NB4 (cell line): ENCODE results near the gene TIPARP.

ENCODE experiments used
- DNase-seq: peaks from one replicate; pipeline ENCODE4 v3.0.0; 2010; ENCODE audit warnings: low read depth
- H3K4me3 ChIP-seq: one replicate; pipeline ENCODE4 v1.5.1; 2011; ENCODE audit warnings: mild to moderate bottlenecking, low read depth, low read length, moderate library complexity
- MAX ChIP-seq: IDR thresholded peaks from 2 replicates; pipeline ENCODE4 v1.6.1; 2011; ENCODE audit warnings: low read depth, low read length
- MYC ChIP-seq: IDR thresholded peaks from 2 replicates; pipeline ENCODE4 v1.6.1; 2011; ENCODE audit warnings: low read depth, low read length
- POLR2A ChIP-seq: IDR thresholded peaks from 2 replicates; pipeline ENCODE4 v1.6.1; 2011; ENCODE audit warnings: mild to moderate bottlenecking; ENCODE audit not compliant: insufficient read length; ENCODE audit errors: extremely low read depth
- TF ChIP-seq, protein P1 (sequence below): IDR thresholded peaks from one replicate; pipeline ENCODE4 v1.5.1; 2012; ENCODE audit warnings: low read depth, low read length

The TIPARP gene

DNA sequence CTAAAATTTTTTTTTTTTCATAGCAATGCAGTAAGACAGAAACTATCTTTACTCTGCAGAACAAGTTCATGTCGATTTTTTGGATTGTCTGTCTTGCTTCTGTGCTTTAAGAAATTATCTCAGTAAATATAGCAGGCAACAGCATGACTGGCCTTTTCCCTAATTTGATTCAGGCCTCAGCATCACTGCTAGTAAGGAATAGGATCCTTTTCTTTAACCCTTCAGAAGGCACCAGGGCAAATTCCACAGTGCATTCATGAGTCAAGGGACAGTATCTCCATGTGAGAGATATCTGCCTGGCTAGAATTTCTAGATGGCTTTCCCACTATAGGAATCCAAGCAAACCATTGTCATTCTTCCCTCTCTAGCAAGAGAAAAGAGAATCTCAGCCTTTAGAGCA, 71.4 kb downstream of the TIPARP start:
- no peak for DNase-seq
- H3K4me3 ChIP-seq = no peak overlapping the region
- TF ChIP-seq, protein P1, sequence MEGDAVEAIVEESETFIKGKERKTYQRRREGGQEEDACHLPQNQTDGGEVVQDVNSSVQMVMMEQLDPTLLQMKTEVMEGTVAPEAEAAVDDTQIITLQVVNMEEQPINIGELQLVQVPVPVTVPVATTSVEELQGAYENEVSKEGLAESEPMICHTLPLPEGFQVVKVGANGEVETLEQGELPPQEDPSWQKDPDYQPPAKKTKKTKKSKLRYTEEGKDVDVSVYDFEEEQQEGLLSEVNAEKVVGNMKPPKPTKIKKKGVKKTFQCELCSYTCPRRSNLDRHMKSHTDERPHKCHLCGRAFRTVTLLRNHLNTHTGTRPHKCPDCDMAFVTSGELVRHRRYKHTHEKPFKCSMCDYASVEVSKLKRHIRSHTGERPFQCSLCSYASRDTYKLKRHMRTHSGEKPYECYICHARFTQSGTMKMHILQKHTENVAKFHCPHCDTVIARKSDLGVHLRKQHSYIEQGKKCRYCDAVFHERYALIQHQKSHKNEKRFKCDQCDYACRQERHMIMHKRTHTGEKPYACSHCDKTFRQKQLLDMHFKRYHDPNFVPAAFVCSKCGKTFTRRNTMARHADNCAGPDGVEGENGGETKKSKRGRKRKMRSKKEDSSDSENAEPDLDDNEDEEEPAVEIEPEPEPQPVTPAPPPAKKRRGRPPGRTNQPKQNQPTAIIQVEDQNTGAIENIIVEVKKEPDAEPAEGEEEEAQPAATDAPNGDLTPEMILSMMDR = no peak
- no peak for TF ChIP-seq MAX
- TF ChIP-seq MYC = no peak
- TF ChIP-seq POLR2A = no peak

DNA sequence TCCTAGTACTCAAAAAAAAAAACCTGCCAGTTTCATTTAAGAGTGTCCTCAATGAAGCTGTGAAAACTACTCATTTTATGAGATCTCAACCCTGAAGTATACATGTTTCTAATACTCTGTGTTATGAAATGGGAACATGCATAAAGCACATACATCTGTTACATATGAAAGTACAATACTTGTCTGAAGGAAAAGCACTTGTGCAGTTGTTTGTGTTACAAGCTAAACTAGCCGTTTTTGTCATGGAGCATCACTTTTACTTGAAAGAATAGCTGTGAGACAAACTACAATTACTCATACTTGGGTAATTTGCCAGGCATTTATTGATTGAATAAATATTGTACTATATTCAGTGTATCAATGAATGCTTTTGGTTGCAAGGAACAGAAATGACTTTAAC, 72.7 kb downstream of the TIPARP start:
- H3K4me3 ChIP-seq = no peak overlapping the region
- no peak for TF ChIP-seq MAX
- DNase-seq = no peak

DNA sequence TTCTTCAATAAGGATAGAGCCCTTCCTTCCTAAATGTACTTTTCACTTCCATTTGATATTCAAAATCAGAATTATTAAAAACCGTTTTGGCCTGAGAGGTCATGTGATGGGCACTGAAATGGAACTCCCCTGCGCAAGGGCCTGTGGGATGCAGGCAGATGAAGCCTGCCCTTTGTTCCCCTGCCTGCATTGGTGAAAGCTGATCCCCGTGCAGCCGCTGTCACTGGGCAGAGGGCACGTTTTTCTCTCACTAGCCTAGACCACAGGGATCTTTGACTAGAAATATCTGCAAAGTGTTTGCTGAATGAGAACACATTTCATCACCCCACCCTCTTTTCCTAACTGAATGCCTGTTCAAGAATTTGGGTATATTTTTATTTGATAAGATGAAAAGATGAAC, 74.9 kb downstream of the TIPARP start:
- TF ChIP-seq MAX (no peak), MYC (no peak), POLR2A (no peak)
- TF ChIP-seq, protein P1 = no peak
- H3K4me3 ChIP-seq = no peak overlapping the region
- no peak for DNase-seq

GRCh38 chr3:156750191-156750873, 75.9 kb downstream of the TIPARP start:
- no peak for DNase-seq

DNA sequence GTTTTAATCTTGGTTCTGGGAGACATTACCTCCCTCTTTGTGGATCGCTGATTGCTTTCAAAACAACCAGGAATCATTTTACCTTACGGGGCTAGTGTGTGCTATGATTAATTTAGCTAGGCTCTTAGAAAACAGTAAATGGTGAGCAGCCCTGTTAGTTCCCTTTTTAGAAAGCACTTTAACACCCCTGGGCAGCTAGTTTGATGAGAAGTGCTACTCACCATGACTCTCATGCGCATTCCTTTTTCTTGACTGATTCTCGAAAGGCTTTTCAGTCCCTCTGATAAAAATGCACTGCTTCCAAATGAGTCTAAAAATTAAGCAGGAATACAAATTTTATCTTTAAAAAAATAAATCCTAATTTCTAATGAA, 76.5 kb downstream of the TIPARP start:
- DNase-seq = peak; percentile 54
- TF ChIP-seq MAX (no peak), POLR2A (no peak), MYC (no peak)
- TF ChIP-seq, protein P1 = no peak
- no peak overlapping the region for H3K4me3 ChIP-seq

More at GRCh38 chr3:156750191-156750873, 75.9 kb downstream of the TIPARP start:
- TF ChIP-seq MYC (no peak), POLR2A (no peak), MAX (no peak)
- TF ChIP-seq, protein P1 = no peak
- no peak overlapping the region for H3K4me3 ChIP-seq

DNA sequence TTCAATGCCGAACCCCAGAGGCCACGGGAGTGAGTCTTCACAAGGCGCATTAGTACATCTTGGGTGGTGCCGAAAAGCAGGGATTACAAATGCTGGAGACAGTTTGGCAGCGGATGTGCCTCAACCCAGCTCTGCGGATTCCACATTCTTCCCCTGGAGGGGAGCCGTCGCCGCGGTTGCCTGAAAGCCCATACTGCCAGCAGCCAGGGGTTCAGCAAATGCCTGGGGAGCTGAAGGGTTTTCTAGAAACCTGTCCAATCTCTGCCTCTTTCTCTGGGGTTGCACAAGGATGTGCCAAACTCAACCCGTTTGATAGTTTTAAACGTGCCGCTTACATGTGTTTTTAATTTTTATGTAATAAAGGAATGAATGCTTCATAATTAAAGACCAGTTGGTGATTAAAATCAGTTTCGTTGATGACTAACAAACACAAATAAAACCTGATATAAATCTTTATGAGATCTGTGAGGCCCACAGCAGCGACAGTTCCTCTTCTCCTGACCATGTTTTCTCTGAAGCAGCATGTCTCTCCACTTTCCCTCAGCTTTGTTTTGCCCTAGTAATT, 77.2 kb downstream of the TIPARP start:
- TF ChIP-seq POLR2A (no peak), MAX (no peak), MYC (no peak)
- TF ChIP-seq, protein P1 = no peak
- DNase-seq = peak; percentile 60
- H3K4me3 ChIP-seq = no peak overlapping the region
